Measurements from ENCODE around the gene TM4SF20.

DNA sequence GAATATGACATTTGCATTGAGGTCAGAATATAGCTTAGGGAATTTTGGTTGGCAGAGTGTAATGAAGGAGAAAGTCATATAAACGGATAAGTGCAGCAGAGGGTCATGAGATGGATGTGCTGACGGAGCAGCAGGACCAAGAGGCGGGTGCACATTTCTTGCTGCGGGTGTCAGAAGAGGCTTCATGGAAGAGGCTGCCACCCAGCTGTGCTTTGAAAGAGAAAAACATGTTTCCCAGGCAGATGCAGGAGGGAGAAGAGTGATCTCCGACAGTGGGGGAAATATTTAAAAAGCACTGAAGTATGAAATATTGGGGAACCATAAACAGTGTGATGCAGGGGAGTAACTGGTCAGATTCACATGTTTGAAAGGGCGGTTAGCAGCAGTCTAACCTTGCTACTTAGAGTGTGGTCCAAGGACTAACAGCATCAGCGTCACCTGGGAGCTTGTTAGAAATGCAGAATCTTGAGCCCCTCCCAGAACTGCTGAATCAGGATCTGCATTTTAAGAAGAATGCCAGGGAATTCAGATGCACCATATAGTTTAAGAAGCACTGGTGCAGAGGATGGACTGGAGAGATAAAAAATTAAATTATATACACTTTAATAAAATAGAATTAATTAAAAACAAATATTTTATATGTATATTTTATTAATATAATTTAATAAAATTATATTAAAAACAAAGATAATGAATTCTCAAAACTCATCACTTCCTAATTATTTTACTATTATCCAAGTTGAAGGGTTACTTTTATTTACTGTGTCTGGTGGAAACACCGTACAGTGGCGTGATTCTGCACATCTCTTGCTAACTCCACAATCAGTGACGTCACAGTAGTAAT, 44.8 kb upstream of the TM4SF20 start:
- no peak for TF ChIP-seq CTCF (IDR thresholded peaks at IDR 0.05)
- TF ChIP-seq POLR2A (IDR thresholded peaks at IDR 0.05): no peak

Data from lower leg skin (tissue), 3 donors.